Common myeloid progenitor, CD34-positive (primary cell): ENCODE measurements around the gene TJP2.

Experiments used
- CTCF ChIA-PET: fragments of 350-600 bp; sonication (Branson Sonifier 250); formaldehyde crosslinking; loops from one replicate; lab custom pipeline; 2021; ENCODE audit warnings: antibody characterized with exemption; lab: Charles Lee
- POLR2A ChIA-PET: fragments of 350-600 bp; sonication (Branson Sonifier 250); formaldehyde crosslinking; loops from one replicate; lab custom pipeline; 2021; ENCODE audit warnings: antibody characterized with exemption; lab: Charles Lee
- DNase-seq, 3 donors: peaks; one replicate each; pipeline versions ENCODE4 v3.0.0 to v3.0.0-alpha.2; 2013
- H3K27ac ChIP-seq, 2 experiments: 1 replicate in 1 of 2; 2 replicates in 1 of 2; pipeline ENCODE4 v1.7.0; 2013; ENCODE audit warnings: inconsistent platforms in 2 of 2, low read length in 2 of 2, mild to moderate bottlenecking in 2 of 2, low read depth in 1 of 2, moderate library complexity in 1 of 2; ENCODE audit not compliant: severe bottlenecking in 2 of 2, insufficient read depth in 1 of 2, poor library complexity in 1 of 2
- H3K27me3 ChIP-seq, 5 experiments: replicated peaks in 2 of 5; 1 replicate in 3 of 5; 2 replicates in 2 of 5; pipeline versions ENCODE4 v1.6.1 to v1.7.0; 2013; ENCODE audit warnings: low read length in 4 of 5, mild to moderate bottlenecking in 2 of 5, moderate library complexity in 2 of 5, inconsistent platforms in 1 of 5; ENCODE audit not compliant: insufficient read depth in 5 of 5, control insufficient read depth in 4 of 5
- H3K36me3 ChIP-seq, 4 experiments: 1 replicate in 2 of 4; 2 replicates in 2 of 4; pipeline versions ENCODE4 v1.6.1 to v1.7.0; 2013; ENCODE audit warnings: low read length in 3 of 4, control low read depth in 1 of 4, mild to moderate bottlenecking in 1 of 4; ENCODE audit not compliant: control insufficient read depth in 4 of 4, insufficient read depth in 4 of 4
- H3K4me1 ChIP-seq, 4 experiments: 1 replicate in 3 of 4; 2 replicates in 1 of 4; pipeline versions ENCODE4 v1.6.1 to v1.7.1; 2013; ENCODE audit warnings: low read length in 3 of 4, mild to moderate bottlenecking in 3 of 4, control low read depth in 1 of 4, inconsistent platforms in 1 of 4, moderate library complexity in 1 of 4; ENCODE audit not compliant: control insufficient read depth in 4 of 4, insufficient read depth in 4 of 4; ENCODE audit errors: control extremely low read depth in 1 of 4
- H3K4me3 ChIP-seq, 7 experiments: 1 replicate in 4 of 7; 2 replicates in 3 of 7; pipeline versions ENCODE4 v1.5.1 to v1.7.0; 2013; ENCODE audit warnings: mild to moderate bottlenecking in 7 of 7, low read length in 6 of 7, moderate library complexity in 6 of 7, inconsistent platforms in 2 of 7, low read depth in 2 of 7, control low read depth in 1 of 7; ENCODE audit not compliant: insufficient read depth in 4 of 7, control insufficient read depth in 1 of 7; ENCODE audit errors: extremely low read depth in 1 of 7
- H3K9me3 ChIP-seq, 5 experiments: 1 replicate in 4 of 5; 2 replicates in 1 of 5; pipeline versions ENCODE4 v1.6.1 to v1.7.1; 2013; ENCODE audit warnings: low read length in 4 of 5, mild to moderate bottlenecking in 2 of 5, inconsistent platforms in 1 of 5, low read depth in 1 of 5, moderate library complexity in 1 of 5; ENCODE audit not compliant: control insufficient read depth in 4 of 5, insufficient read depth in 2 of 5; ENCODE audit errors: control extremely low read depth in 1 of 5
- WGBS: methylation state at CpG from one replicate; pipeline ENCODE4 v1.1.5; 2013; ENCODE audit not compliant: insufficient coverage; 5-methylcytosine and 5-hydroxymethylcytosine counted together

Gene TJP2

DNA sequence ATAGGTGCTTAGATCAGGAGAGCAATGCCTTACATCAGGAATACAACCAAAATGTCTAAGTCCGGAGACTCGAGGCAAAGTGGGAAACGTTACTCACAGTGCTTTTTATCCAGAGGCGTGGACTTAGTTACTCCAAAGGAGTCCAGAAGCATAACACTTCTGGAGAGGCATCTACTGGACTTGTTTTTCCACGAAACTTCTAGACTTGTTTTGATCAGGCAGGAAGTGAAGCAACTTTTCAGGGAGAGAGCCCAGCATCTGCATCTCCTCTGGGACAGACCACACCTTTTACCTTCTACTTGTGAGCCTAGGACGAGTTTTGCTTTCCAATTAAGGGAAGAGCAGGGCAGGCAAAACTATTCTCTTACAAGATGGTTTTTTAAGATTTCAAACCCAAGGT is 1.2 kb upstream of the TJP2 start:
- Histone ChIP-seq H3K4me1 (peaks cover 2 to 55% (median 38%) of the 10 kb centered on the region in 4 experiments), H3K36me3 (no peaks in the 10 kb centered on the region), H3K27me3 (no peaks in the 10 kb centered on the region), H3K9me3 (no peaks in the 10 kb centered on the region), H3K4me3 (no peak overlapping the region), H3K27ac (no peak overlapping the region)
- POLR2A ChIA-PET, result no interaction called here
- no peak for DNase-seq
- CTCF ChIA-PET, result no interaction called here
- 86% methylated on average over 5 of the region's 6 CpGs for WGBS

DNA sequence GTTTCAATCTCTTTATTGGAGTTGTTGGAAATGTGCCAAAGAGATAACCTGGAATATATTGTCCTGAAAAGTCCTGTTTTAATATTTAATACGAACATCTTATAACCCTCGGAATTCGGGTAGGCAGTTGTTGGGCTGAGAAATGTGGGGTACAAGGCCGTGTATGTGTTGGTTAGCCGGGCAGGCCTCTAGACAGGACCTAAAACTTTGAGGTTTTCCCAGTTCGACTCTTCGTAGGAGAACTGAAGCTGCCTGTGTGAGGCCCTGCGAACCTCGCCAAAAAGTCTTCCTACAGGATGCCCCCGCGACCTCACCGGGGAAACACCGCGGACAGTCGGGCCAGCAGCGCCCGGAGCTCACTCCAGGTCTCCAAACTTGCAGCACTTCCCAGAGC is 583 bp upstream of the TJP2 start:
- POLR2A ChIA-PET, result interaction anchor here (0.6 kb wide), 1 partner anchor 22 kb away, joined by 3 read pairs; no protein-coding TSS in a partner anchor
- DNase-seq, result no peak

DNA sequence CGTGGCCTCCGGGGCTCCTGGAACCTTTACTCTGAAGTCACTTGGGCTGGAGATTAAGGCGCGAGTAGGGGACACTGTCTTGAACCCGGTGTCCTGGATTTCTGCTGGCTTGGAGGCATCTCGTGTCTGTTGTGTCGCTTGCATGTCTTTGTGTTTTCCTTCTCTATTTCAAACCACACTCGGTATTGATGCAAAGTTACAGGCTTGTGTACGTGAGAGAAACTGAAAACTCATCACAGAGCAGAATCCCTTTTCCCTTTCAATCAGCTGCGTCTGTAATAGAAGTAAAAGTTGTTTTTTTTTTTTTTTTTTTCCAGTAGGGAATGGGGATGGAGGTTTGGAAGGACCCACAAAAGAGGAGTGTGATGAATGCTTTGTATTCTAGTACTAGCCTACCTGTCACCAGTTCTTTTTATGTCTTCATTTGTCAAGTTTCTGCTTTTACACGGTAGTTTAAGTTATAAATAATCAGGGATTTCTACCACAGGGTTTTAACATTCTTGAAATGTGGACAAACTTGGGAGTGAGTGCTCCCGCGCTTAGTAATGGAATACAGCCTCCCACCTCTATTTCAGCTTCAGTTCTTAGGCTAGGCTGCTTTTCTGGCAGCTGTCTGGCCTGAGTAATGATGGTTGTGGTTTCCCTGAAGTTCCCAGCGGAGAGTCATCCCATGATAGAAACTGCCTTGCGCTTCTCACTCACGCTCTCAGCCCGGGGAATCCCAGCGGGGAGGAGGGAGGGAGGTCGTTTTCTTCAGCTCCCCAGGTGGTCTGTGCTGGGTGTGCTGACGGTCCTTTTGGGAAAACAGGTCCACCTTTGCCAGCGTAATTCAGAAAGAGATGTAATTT is 763 bp downstream of the TJP2 start:
- POLR2A ChIA-PET, result interaction anchor here (1.0 kb wide), 1 partner anchor 52 kb away, joined by 3 read pairs; no protein-coding TSS in a partner anchor
- CTCF ChIA-PET, result interaction anchor here (1.0 to 2.5 kb wide), 5 partner anchors 9 to 18 kb away, joined by 3 to 17 read pairs (median 5); no protein-coding TSS in a partner anchor
- 5% methylated on average over 11 of the region's 21 CpGs for WGBS
- H3K27ac ChIP-seq, result peak overlapping the region in 1 of 2 experiments; percentile 46
- no peaks in the 10 kb centered on the region for H3K9me3 ChIP-seq
- peak overlapping the region; percentile 61 to 89 (median 80) for H3K4me3 ChIP-seq
- DNase-seq, result peak; percentile 57 to 81 (median 81)
- no peaks in the 10 kb centered on the region for H3K36me3 ChIP-seq
- no peaks in the 10 kb centered on the region for H3K27me3 ChIP-seq
- H3K4me1 ChIP-seq, result peaks cover 2 to 52% (median 35%) of the 10 kb centered on the region in 4 experiments

More for the DNA sequence above, 583 bp upstream of the TJP2 start:
- H3K9me3 ChIP-seq, result no peaks in the 10 kb centered on the region
- peak overlapping the region in 1 of 2 experiments; percentile 46 for H3K27ac ChIP-seq
- WGBS, result 6% methylated on average over 15 of the region's 17 CpGs
- CTCF ChIA-PET, result interaction anchor here (2.5 kb wide), 1 partner anchor 17 kb away, joined by 5 read pairs; no protein-coding TSS in a partner anchor
- H3K27me3 ChIP-seq, result no peaks in the 10 kb centered on the region
- peak overlapping the region; percentile 61 to 89 (median 80) for H3K4me3 ChIP-seq
- H3K4me1 ChIP-seq, result peaks cover 2 to 51% (median 38%) of the 10 kb centered on the region in 4 experiments
- H3K36me3 ChIP-seq, result no peaks in the 10 kb centered on the region

DNA sequence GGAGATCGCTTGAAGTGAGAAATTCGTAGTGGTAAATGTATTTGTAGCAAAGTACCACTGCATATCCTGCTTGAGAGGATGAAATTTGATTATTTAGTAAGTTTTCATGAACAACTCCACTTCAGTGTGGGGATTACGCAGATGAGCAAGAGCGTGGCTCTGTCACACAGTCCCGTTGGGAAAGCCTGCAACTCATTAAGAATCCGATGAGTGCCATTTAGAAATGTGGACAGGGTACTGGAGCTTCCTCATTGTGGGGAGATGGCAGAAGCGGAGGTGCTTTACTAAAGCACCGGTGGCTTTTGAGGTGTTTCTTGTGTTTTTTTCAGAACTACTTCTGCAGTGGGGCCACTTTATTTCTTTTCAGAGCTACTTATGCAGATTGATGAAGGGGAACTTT is 1.4 kb downstream of the TJP2 start:
- Histone ChIP-seq H3K27ac (no peak overlapping the region), H3K36me3 (no peaks in the 10 kb centered on the region), H3K4me1 (peaks cover 5 to 58% (median 38%) of the 10 kb centered on the region in 4 experiments), H3K27me3 (no peaks in the 10 kb centered on the region), H3K4me3 (peak overlapping the region in 5 of 7 experiments; percentile 31 to 89 (median 82)), H3K9me3 (no peaks in the 10 kb centered on the region)
- POLR2A ChIA-PET, result no interaction called here
- CTCF ChIA-PET, result interaction anchor here (1.0 to 2.5 kb wide), 4 partner anchors 9 to 18 kb away, joined by 3 to 17 read pairs (median 8); no protein-coding TSS in a partner anchor
- WGBS, result 18% methylated on average over 4 of the region's 8 CpGs
- DNase-seq, result peak in 2 of 3 donors; percentile 71 to 76

DNA sequence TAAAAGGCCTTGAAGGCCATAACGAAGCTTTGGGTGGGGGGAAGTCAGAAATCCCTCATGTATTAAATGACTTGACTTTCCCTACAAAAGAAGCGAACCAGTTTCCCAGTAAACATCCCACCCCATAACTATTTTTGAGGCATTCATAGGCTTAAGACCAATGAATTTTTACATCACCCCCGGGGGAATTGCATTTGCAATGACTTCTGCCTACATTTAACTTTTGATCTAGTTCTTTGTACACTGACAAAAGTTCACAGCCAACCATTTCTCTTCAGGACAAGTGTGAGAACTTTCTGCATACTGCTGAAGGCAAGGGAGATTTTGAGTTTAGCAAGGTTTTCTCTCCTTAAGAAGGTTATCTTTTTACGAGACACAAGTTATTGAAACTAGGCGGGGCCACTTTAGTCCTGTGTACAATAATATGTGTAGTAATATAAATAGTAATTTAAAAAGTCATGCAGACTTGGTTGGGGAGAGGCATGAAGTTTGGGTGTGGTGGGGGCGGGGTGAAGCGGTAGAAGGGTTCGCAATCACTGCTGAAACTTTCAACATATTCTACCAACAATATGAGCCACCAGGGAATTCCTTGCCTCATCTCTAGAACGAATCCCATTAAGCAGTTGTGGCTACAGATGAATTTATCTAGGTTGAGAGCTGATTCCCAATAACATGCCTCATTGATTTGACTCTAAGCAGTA is 2.5 kb downstream of the TJP2 start:
- no peak for DNase-seq
- WGBS, result 89% methylated on average over 3 of the region's 9 CpGs
- H3K36me3 ChIP-seq, result no peaks in the 10 kb centered on the region
- H3K4me3 ChIP-seq, result no peak overlapping the region
- H3K27me3 ChIP-seq, result no peaks in the 10 kb centered on the region
- H3K9me3 ChIP-seq, result no peaks in the 10 kb centered on the region
- no peak overlapping the region for H3K27ac ChIP-seq
- ChIA-PET CTCF (interaction anchor here (1.6 to 2.5 kb wide), 5 partner anchors 11 to 18 kb away, joined by 3 to 17 read pairs (median 11); no protein-coding TSS in a partner anchor), POLR2A (no interaction called here)
- H3K4me1 ChIP-seq, result peaks cover 5 to 60% (median 39%) of the 10 kb centered on the region in 4 experiments

DNA sequence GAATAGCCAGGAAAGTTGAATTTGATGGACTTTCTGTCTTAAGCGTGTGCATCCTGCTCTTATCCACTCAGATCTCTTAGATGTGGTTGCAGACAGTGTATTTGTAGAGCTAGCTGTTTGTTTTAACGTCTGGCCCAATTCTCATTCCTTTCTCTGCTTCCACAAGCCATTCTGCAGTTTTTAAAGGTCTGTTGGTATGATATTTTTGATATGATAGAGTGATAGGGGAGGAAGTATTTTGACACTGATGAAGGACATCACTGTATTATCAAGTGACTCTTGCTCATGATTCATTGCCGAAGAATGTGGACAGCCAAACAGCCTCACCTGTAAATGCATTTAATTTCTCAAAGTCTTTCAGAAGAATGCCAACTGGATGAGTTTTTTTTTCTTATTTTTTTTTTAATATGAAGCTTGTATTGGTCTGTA is 4.5 kb downstream of the TJP2 start:
- H3K36me3 ChIP-seq, result peaks cover 0 to 5% (median 0%) of the 10 kb centered on the region in 4 experiments
- H3K4me1 ChIP-seq, result peaks cover 5 to 60% (median 34%) of the 10 kb centered on the region in 4 experiments
- H3K27me3 ChIP-seq, result no peaks in the 10 kb centered on the region
- H3K9me3 ChIP-seq, result no peaks in the 10 kb centered on the region
- no peak overlapping the region for H3K27ac ChIP-seq
- POLR2A ChIA-PET, result no interaction called here
- no CpG with 5 or more reads among the region's 3 CpGs for WGBS
- CTCF ChIA-PET, result interaction anchor here (0.9 to 2.4 kb wide), 7 partner anchors 9 to 125 kb away, joined by 3 to 16 read pairs (median 7); no protein-coding TSS in a partner anchor
- H3K4me3 ChIP-seq, result no peak overlapping the region
- DNase-seq, result peak in 2 of 3 donors; percentile 41 to 42
